K562 (cell line): ENCODE measurements around the gene CETN1. TPM values are rescaled to one million over a fixed set of nuclear protein-coding genes. Genes with fewer than 3 reads are reported as not detected.

Source experiments
- ARID3A ChIP-seq: IDR thresholded peaks from 2 replicates; pipeline ENCODE4 v1.6.1; 2012; ENCODE audit warnings: low read depth, low read length, improper control_type of control experiment, borderline replicate concordance
- CTCF ChIP-seq, 3 experiments: IDR thresholded peaks in 2 of 3; conservative IDR thresholded peaks in 1 of 3; 2 replicates each; pipeline ENCODE4 v1.5.1; 2011 to 2012; ENCODE audit warnings: low read length in 3 of 3, mild to moderate bottlenecking in 3 of 3, control low read depth in 2 of 3, improper control_type of control experiment in 1 of 3, inconsistent platforms in 1 of 3, low read depth in 1 of 3, mixed read lengths in 1 of 3, moderate library complexity in 1 of 3; ENCODE audit not compliant: insufficient read depth in 2 of 3
- CTCFL ChIP-seq: IDR thresholded peaks from 2 replicates; pipeline ENCODE4 v1.6.1; 2011; ENCODE audit warnings: borderline replicate concordance, low read depth, mild to moderate bottlenecking, moderate library complexity, low read length; ENCODE audit not compliant: insufficient read depth, poor library complexity, severe bottlenecking
- DEAF1 ChIP-seq: fragments of 450-650 bp; formaldehyde crosslinking; IDR thresholded peaks from 2 replicates; pipeline ENCODE4 v1.4.0; 2020; ENCODE audit warnings: mild to moderate bottlenecking, moderate library complexity
- ETV5 ChIP-seq: sonication (generic); formaldehyde crosslinking; IDR thresholded peaks from 2 replicates; pipeline ENCODE4 v1.4.0; 2020; ENCODE audit warnings: low read depth, mild to moderate bottlenecking, missing genetic modification reagents
- FOSL1 ChIP-seq: fragments of 200-800 bp; sonication (Bioruptor generic); conservative IDR thresholded peaks from 2 replicates; pipeline ENCODE4 v1.6.1; 2016; ENCODE audit warnings: missing genetic modification characterization, missing compliant biosample characterization
- HDAC3 ChIP-seq: fragments of 450-650 bp; IDR thresholded peaks from 2 replicates; pipeline ENCODE4 v1.6.1; 2018; ENCODE audit warnings: borderline replicate concordance, mild to moderate bottlenecking, moderate library complexity; ENCODE audit not compliant: partially characterized antibody
- RAD21 ChIP-seq, 2 experiments: fragments of 250-450 bp in 1 of 2; fragments of 450-650 bp in 1 of 2; sonication (Bioruptor Pico) in 1 of 2; formaldehyde crosslinking in 1 of 2; IDR thresholded peaks in 1 of 2; conservative IDR thresholded peaks in 1 of 2; 2 replicates each; pipeline versions ENCODE4 v1.4.0 to v1.8.0; 2020 to 2022; ENCODE audit warnings: mild to moderate bottlenecking in 2 of 2, moderate library complexity in 1 of 2
- polyA plus RNA-seq, 8 experiments: library from polyadenylated mRNA; depleted of rRNA in 4 of 8; stranded (reverse) in 5 of 8; unstranded in 3 of 8; fragments of >200 nt; fragmentation: Nextera tagmentation in 2 of 8; fragmentation: Illumina TruSeq in 1 of 8; extraction: Ambion mirVana in 2 of 8; extraction: Trizol in 1 of 8; gene quantifications; 2 replicates each; pipeline versions ENCODE4 v1.2.1 to v1.2.3, GENCODE V29; 2011 to 2014; ENCODE audit warnings: inconsistent platforms in 1 of 8, missing spikeins in 1 of 8
- total RNA-seq, 7 experiments: library from RNA; depleted of rRNA in 6 of 7; stranded (reverse); fragments of >200 nt in 6 of 7; fragmentation: Illumina TruSeq in 2 of 7; extraction: Trizol in 2 of 7; gene quantifications; 2 replicates each; pipeline versions ENCODE4 v1.2.1 to v1.2.3, GENCODE V29; 2011 to 2021; ENCODE audit warnings: low replicate concordance in 1 of 7

Gene CETN1
- total and polyA plus RNA-seq, 9 of the 15 experiments (the other 6 are each of a cell fraction or from before 2014, with no cell fraction given) = 0.07 to 0.34 (median 0.19) TPM; not detected in 3

- peak; percentile 66; the same call in 1 of the 2 replicates for TF ChIP-seq ARID3A
- peak; percentile 26 for TF ChIP-seq HDAC3
- peak; percentile 63 for TF ChIP-seq DEAF1
- no peak for TF ChIP-seq FOSL1 (tag)
- TF ChIP-seq ETV5 (CRISPR knock-in tag) = 0 out of 2 replicates have a peak, but pooled peaks have one; percentile 22
- peak; percentile 57 for TF ChIP-seq CTCFL
- TF ChIP-seq RAD21 (CRISPR knock-in tag; conservative IDR thresholded peaks at IDR 0.05 in 1 of 2, IDR thresholded peaks at IDR 0.05 in 1 of 2) = peak; percentile 70 to 81
- peak; percentile 78 to 85 (median 82) for TF ChIP-seq CTCF (IDR thresholded peaks at IDR 0.05 in 2 of 3, conservative IDR thresholded peaks at IDR 0.05 in 1 of 3; ENCODE audit: insufficient read depth in 2 of 3, low read depth in 1 of 3, low read length in 3 of 3)
- TF ChIP-seq, all 486 proteins: peak for 11
These were observed 43.8 kb downstream of the CETN1 start (continued) for GRCh38 chr18:623761-624620.
